ENCODE data around the gene PDZD4. TPM values are rescaled to one million over a fixed set of nuclear protein-coding genes. Genes with fewer than 3 reads are reported as not detected.
A peak's percentile ranks its signal among the peaks of the same experiment; 100 is the strongest.

PDZD4 gene
- polyA plus RNA-seq, 1 of the 3 experiments (the other 2 are of a cell fraction) = 1.9 TPM

GRCh38 chrX:153832728-153833127 lies 2.4 kb upstream of the PDZD4 start:
- H3K9me2 ChIP-seq = no peaks in the 10 kb centered on the region
- no peak for DNase-seq
- no peaks in the 10 kb centered on the region for H3K9me3 ChIP-seq
- ChIA-PET POLR2A (no interaction called here), CTCF (no interaction called here)
- no peaks in the 10 kb centered on the region for H3K36me3 ChIP-seq (replicated peaks in 1 of 2; ENCODE audit: control insufficient read depth in 1 of 2, insufficient read depth in 2 of 2, low read length in 1 of 2)
- peaks cover 0 to 2% of the 10 kb centered on the region in 2 experiments; a peak in 1 of 4 replicates for H3K4me1 ChIP-seq (ENCODE audit: control insufficient read depth in 1 of 2, insufficient read depth in 2 of 2, low read depth in 1 of 2, low read length in 1 of 2)
- no peaks in the 10 kb centered on the region for H3F3A ChIP-seq (replicated peaks; ENCODE audit: insufficient read depth)
- no peak overlapping the region for H3K9ac ChIP-seq
- TF ChIP-seq USF2 (IDR thresholded peaks at IDR 0.05; ENCODE audit: borderline replicate concordance, low read depth, low read length) (no peak), RXRA (IDR thresholded peaks at IDR 0.05; ENCODE audit: borderline replicate concordance, low read depth) (no peak), REST (IDR thresholded peaks at IDR 0.05; ENCODE audit: low read depth, low read length) (peak; percentile 89), ZBTB33 (IDR thresholded peaks at IDR 0.05; ENCODE audit: borderline replicate concordance, low read depth) (no peak), JUND (IDR thresholded peaks at IDR 0.05) (no peak), MEF2A (IDR thresholded peaks at IDR 0.05; ENCODE audit: borderline replicate concordance, low read depth) (no peak)
- no peaks in the 10 kb centered on the region for H4K20me1 ChIP-seq (ENCODE audit: insufficient read depth)
- H2AFZ ChIP-seq (ENCODE audit: low read depth) = no peak overlapping the region
- H3K27ac ChIP-seq (ENCODE audit: low read depth in 2 of 2, low read length in 1 of 2) = no peak overlapping the region
- H3K79me2 ChIP-seq (ENCODE audit: insufficient read depth) = no peaks in the 10 kb centered on the region
- no peak overlapping the region for H3K4me2 ChIP-seq
- no peak overlapping the region for H3K4me3 ChIP-seq (ENCODE audit: low read depth in 2 of 2, low read length in 1 of 2)
- H3K27me3 ChIP-seq (ENCODE audit: insufficient read depth) = peaks cover 52% of the 10 kb centered on the region
- 55% methylated on average over 10 of the region's 10 CpGs for whole genome bisulfite sequencing (ENCODE audit: low lambda C conversion rate)

- H3K4me1 ChIP-seq (ENCODE audit: control insufficient read depth in 1 of 2, insufficient read depth in 2 of 2, low read depth in 1 of 2, low read length in 1 of 2) = peaks cover 0 to 2% of the 10 kb centered on the region in 2 experiments; a peak in 1 of 4 replicates
- H3K9ac ChIP-seq = no peak overlapping the region
- H3K27ac ChIP-seq (ENCODE audit: low read depth in 2 of 2, low read length in 1 of 2) = no peak overlapping the region; a peak in 1 of 4 replicates
- no peaks in the 10 kb centered on the region for H3K9me2 ChIP-seq
- H4K20me1 ChIP-seq (ENCODE audit: insufficient read depth) = peaks cover 5% of the 10 kb centered on the region; the same call in 1 of the 2 replicates
- POLR2A ChIA-PET = no interaction called here
- CTCF ChIA-PET = no interaction called here
- H3K9me3 ChIP-seq = no peaks in the 10 kb centered on the region
- no peak overlapping the region for H2AFZ ChIP-seq (ENCODE audit: low read depth)
- peaks cover 5% of the 10 kb centered on the region for H3F3A ChIP-seq (replicated peaks; ENCODE audit: insufficient read depth)
- no peaks in the 10 kb centered on the region for H3K36me3 ChIP-seq (replicated peaks in 1 of 2; ENCODE audit: control insufficient read depth in 1 of 2, insufficient read depth in 2 of 2, low read length in 1 of 2)
- WGBS (ENCODE audit: low lambda C conversion rate) = 46% methylated on average over 19 of the region's 23 CpGs
- H3K4me3 ChIP-seq (ENCODE audit: low read depth in 2 of 2, low read length in 1 of 2) = no peak overlapping the region
- TF ChIP-seq RXRA (IDR thresholded peaks at IDR 0.05; ENCODE audit: borderline replicate concordance, low read depth) (no peak), NFIC (IDR thresholded peaks at IDR 0.05; ENCODE audit: borderline replicate concordance) (no peak), JUND (IDR thresholded peaks at IDR 0.05) (no peak)
- TF ChIP-seq, protein P1, sequence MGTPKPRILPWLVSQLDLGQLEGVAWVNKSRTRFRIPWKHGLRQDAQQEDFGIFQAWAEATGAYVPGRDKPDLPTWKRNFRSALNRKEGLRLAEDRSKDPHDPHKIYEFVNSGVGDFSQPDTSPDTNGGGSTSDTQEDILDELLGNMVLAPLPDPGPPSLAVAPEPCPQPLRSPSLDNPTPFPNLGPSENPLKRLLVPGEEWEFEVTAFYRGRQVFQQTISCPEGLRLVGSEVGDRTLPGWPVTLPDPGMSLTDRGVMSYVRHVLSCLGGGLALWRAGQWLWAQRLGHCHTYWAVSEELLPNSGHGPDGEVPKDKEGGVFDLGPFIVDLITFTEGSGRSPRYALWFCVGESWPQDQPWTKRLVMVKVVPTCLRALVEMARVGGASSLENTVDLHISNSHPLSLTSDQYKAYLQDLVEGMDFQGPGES (IDR thresholded peaks at IDR 0.05; ENCODE audit: low read depth, low read length) = no peak
- TF ChIP-seq, protein P2, sequence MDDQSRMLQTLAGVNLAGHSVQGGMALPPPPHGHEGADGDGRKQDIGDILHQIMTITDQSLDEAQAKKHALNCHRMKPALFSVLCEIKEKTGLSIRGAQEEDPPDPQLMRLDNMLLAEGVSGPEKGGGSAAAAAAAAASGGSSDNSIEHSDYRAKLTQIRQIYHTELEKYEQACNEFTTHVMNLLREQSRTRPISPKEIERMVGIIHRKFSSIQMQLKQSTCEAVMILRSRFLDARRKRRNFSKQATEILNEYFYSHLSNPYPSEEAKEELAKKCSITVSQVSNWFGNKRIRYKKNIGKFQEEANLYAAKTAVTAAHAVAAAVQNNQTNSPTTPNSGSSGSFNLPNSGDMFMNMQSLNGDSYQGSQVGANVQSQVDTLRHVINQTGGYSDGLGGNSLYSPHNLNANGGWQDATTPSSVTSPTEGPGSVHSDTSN (IDR thresholded peaks at IDR 0.05) = no peak
- peaks cover 62% of the 10 kb centered on the region for H3K27me3 ChIP-seq (ENCODE audit: insufficient read depth)
- no peak for DNase-seq
- H3K4me2 ChIP-seq = no peak overlapping the region
- no peaks in the 10 kb centered on the region for H3K79me2 ChIP-seq (ENCODE audit: insufficient read depth)
These were observed 1.2 kb upstream of the PDZD4 start for GRCh38 chrX:153831429-153832150.
